OCI-LY3 (cell line): ENCODE measurements around the gene GAS7.

Experiments used
- EZH2phosphoT487 ChIP-seq: fragments of 200-600 bp; shearing (Covaris generic); IDR thresholded peaks from 2 replicates; pipeline ENCODE4 v1.6.1; 2018; ENCODE audit warnings: antibody characterized with exemption, mixed run types, low read depth
- TF ChIP-seq, protein P1 (sequence below): fragments of 200-600, 300-600 bp; sonication (generic); IDR thresholded peaks from 2 replicates; pipeline ENCODE4 v1.5.1; 2014; ENCODE audit warnings: antibody characterized with exemption, low read length, low read depth

DNA sequence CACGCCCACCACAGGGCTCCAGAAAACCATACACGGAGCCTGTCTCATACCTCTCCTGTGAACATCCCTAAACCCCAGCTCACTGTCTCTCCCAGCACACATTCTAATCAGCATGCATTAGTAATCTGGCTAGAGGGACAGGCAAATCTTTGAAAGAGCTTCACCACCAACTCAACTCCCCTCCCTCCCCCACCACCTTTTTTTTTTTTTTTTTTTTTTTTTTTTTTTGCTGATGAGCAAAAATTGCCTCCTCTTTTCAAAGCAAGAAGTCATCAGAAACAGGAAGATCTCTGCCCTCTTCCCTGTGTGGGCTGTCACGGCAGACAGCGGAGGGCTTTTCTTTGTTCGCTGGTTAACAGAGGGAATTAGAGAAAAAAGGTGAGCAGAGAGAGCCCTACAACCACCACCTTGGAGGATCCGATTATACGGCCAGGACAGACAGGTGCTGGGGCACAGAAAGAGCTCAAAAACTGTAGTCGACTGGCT lies 19.9 kb downstream of the GAS7 start:
- TF ChIP-seq, protein P1, sequence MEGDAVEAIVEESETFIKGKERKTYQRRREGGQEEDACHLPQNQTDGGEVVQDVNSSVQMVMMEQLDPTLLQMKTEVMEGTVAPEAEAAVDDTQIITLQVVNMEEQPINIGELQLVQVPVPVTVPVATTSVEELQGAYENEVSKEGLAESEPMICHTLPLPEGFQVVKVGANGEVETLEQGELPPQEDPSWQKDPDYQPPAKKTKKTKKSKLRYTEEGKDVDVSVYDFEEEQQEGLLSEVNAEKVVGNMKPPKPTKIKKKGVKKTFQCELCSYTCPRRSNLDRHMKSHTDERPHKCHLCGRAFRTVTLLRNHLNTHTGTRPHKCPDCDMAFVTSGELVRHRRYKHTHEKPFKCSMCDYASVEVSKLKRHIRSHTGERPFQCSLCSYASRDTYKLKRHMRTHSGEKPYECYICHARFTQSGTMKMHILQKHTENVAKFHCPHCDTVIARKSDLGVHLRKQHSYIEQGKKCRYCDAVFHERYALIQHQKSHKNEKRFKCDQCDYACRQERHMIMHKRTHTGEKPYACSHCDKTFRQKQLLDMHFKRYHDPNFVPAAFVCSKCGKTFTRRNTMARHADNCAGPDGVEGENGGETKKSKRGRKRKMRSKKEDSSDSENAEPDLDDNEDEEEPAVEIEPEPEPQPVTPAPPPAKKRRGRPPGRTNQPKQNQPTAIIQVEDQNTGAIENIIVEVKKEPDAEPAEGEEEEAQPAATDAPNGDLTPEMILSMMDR: no peak
- TF ChIP-seq EZH2phosphoT487: no peak
